Activated naive CD8-positive, alpha-beta T cell treated with anti-CD3 and anti-CD28 coated beads for 36 hours (primary cell): ENCODE data around the gene KCTD3. TPM values are rescaled to one million over a fixed set of nuclear protein-coding genes. Genes with fewer than 3 reads are reported as not detected.

Source experiments
- DNase-seq: peaks from one replicate; pipeline ENCODE4 v3.0.0; 2021
- H3K27ac Mint-ChIP-seq: one replicate; pipeline ENCODE4 v1.8.0; 2022; ENCODE audit warnings: mild to moderate bottlenecking, moderate library complexity, mixed read lengths
- H3K27me3 Mint-ChIP-seq: one replicate; pipeline ENCODE4 v1.8.0; 2022; ENCODE audit warnings: mild to moderate bottlenecking, mixed read lengths
- H3K36me3 Mint-ChIP-seq: one replicate; pipeline ENCODE4 v1.8.0; 2021; ENCODE audit warnings: mild to moderate bottlenecking, mixed read lengths
- H3K4me1 Mint-ChIP-seq: one replicate; pipeline ENCODE4 v1.8.0; 2021; ENCODE audit warnings: mixed read lengths
- H3K4me3 Mint-ChIP-seq: one replicate; pipeline ENCODE4 v1.8.0; 2022; ENCODE audit warnings: mild to moderate bottlenecking, moderate library complexity, mixed read lengths
- H3K9me3 Mint-ChIP-seq: one replicate; pipeline ENCODE4 v1.8.0; 2022; ENCODE audit warnings: mixed read lengths
- total RNA-seq, 2 experiments: library from RNA; stranded (reverse); gene quantifications; one replicate each; pipeline ENCODE4 v1.2.3, GENCODE V29; 2021

Gene KCTD3
- total RNA-seq, 2 experiments from 2014 or later = 4.3 to 5.1 TPM

- Mint-ChIP-seq H3K4me1 (no peaks in the 10 kb centered on the region), H3K4me3 (no peak overlapping the region), H3K27me3 (no peaks in the 10 kb centered on the region), H3K27ac (no peak overlapping the region), H3K9me3 (peaks cover 2% of the 10 kb centered on the region), H3K36me3 (peaks cover 13% of the 10 kb centered on the region)
- DNase-seq = no peak
Observed at GRCh38 chr1:215584389-215584788, 17.3 kb downstream of the KCTD3 start.

- Mint-ChIP-seq H3K36me3 (peaks cover 14% of the 10 kb centered on the region), H3K9me3 (peaks cover 1% of the 10 kb centered on the region), H3K27me3 (no peaks in the 10 kb centered on the region), H3K27ac (no peak overlapping the region), H3K4me3 (no peak overlapping the region), H3K4me1 (no peaks in the 10 kb centered on the region)
- DNase-seq = no peak
Observed at GRCh38 chr1:215589650-215590435, 22.7 kb downstream of the KCTD3 start.

DNA sequence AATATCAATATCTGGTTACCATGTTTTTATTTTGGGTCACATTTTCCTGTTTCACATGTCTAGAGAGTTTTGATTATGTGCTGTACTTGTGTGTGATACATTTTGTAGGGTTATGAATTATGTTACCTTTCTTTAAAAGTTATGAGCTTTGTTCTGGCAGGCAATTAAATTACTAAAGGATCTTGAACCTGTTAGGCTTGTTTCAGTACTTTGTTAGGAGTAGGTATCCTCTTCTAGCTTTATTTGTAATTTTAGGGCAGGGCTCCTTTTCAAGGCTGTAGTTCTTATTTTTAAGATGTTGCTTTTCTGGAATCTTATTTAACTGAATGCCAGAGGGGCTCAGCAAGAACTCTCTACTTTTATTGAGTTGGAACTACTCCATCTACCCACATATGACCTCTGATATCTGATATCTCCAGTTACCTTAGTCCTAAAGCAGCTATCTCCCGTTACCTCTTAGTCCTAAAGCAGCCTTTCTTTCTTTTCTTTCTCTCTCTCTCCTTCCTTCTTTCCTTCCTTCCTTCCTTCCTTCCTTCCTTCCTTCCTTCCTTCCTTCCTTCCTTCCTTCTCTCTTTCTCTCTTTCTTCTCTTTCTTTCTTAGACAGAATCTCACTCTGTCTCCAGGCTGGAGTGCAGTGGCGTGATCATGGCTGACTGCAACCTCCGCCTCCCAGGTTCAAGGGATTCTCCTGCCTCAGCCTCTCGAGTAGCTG is 23.8 kb downstream of the KCTD3 start:
- Mint-ChIP-seq H3K9me3 (no peaks in the 10 kb centered on the region), H3K27ac (no peak overlapping the region), H3K36me3 (peaks cover 11% of the 10 kb centered on the region), H3K4me1 (no peaks in the 10 kb centered on the region), H3K4me3 (no peak overlapping the region), H3K27me3 (no peaks in the 10 kb centered on the region)
- no peak for DNase-seq

- Mint-ChIP-seq H3K27me3 (no peaks in the 10 kb centered on the region), H3K27ac (no peak overlapping the region), H3K9me3 (no peaks in the 10 kb centered on the region), H3K4me3 (no peak overlapping the region), H3K36me3 (peaks cover 16% of the 10 kb centered on the region), H3K4me1 (no peaks in the 10 kb centered on the region)
- DNase-seq = no peak
Observed at GRCh38 chr1:215594640-215595039, 27.5 kb downstream of the KCTD3 start.

- H3K27ac Mint-ChIP-seq = no peak overlapping the region
- DNase-seq = no peak
- no peaks in the 10 kb centered on the region for H3K4me1 Mint-ChIP-seq
- no peaks in the 10 kb centered on the region for H3K27me3 Mint-ChIP-seq
- no peak overlapping the region for H3K4me3 Mint-ChIP-seq
- no peaks in the 10 kb centered on the region for H3K9me3 Mint-ChIP-seq
- H3K36me3 Mint-ChIP-seq = peaks cover 16% of the 10 kb centered on the region
Observed at GRCh38 chr1:215595231-215595630, 28.1 kb downstream of the KCTD3 start.

DNA sequence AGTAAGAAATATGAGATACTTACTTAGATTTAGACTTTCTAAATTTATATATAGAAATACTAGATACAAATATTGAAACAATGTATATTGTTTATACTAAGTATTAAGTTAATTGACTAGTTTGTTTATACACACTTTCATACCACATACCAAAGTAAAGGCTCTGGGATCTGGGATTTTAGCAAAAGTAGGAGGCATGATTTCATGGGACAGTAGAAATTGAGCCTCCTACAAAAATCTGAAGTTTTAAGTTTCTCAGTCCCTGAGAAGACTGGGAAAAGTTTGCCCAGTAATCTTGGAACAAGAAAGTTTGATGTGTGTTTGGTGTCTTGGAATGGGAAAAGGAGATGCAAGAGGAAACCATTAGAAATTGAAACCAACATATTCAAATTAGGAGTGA is 30.9 kb downstream of the KCTD3 start:
- DNase-seq = no peak
- Mint-ChIP-seq H3K27ac (no peak overlapping the region), H3K36me3 (peaks cover 10% of the 10 kb centered on the region)

GRCh38 chr1:215599418-215600074 is 32.4 kb downstream of the KCTD3 start:
- Mint-ChIP-seq H3K27me3 (no peaks in the 10 kb centered on the region), H3K4me3 (no peak overlapping the region), H3K9me3 (no peaks in the 10 kb centered on the region), H3K36me3 (peaks cover 9% of the 10 kb centered on the region), H3K27ac (no peak overlapping the region), H3K4me1 (no peaks in the 10 kb centered on the region)
- no peak for DNase-seq

More for the DNA sequence above, 30.9 kb downstream of the KCTD3 start:
- no peaks in the 10 kb centered on the region for H3K27me3 Mint-ChIP-seq
- no peak overlapping the region for H3K4me3 Mint-ChIP-seq
- H3K4me1 Mint-ChIP-seq = no peaks in the 10 kb centered on the region
- no peaks in the 10 kb centered on the region for H3K9me3 Mint-ChIP-seq

- H3K36me3 Mint-ChIP-seq = peaks cover 9% of the 10 kb centered on the region
Observed at GRCh38 chr1:215600258-215600792, 33.2 kb downstream of the KCTD3 start.

GRCh38 chr1:215600867-215601266 is 33.8 kb downstream of the KCTD3 start:
- DNase-seq = no peak
- peaks cover 9% of the 10 kb centered on the region for H3K36me3 Mint-ChIP-seq
- H3K27ac Mint-ChIP-seq = no peak overlapping the region
- H3K27me3 Mint-ChIP-seq = no peaks in the 10 kb centered on the region
- no peaks in the 10 kb centered on the region for H3K9me3 Mint-ChIP-seq
- H3K4me1 Mint-ChIP-seq = no peaks in the 10 kb centered on the region
- H3K4me3 Mint-ChIP-seq = no peak overlapping the region

More at GRCh38 chr1:215600258-215600792, 33.2 kb downstream of the KCTD3 start:
- no peaks in the 10 kb centered on the region for H3K4me1 Mint-ChIP-seq
- H3K27ac Mint-ChIP-seq = no peak overlapping the region
- no peaks in the 10 kb centered on the region for H3K27me3 Mint-ChIP-seq
- H3K4me3 Mint-ChIP-seq = no peak overlapping the region
- no peak for DNase-seq
- no peaks in the 10 kb centered on the region for H3K9me3 Mint-ChIP-seq

DNA sequence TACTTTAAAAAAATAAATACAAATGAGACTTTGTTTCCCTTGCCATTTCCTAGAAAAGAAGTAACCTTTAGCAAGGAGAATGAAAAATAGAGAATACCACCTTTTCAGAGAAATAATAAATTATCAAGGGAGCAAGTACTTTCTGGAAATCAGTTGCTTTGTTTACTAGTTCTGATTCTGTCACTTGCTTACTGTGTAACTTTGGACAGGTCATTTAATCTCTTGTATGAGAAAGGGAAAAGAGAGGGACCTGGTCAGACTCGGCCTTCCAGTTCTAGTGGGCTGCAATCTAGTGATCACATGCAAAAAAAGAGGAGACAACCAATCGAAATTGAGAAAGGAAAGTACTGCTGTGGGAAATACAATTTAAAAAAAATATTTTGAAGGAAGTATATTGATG is 34.2 kb downstream of the KCTD3 start:
- no peaks in the 10 kb centered on the region for H3K9me3 Mint-ChIP-seq
- no peaks in the 10 kb centered on the region for H3K4me1 Mint-ChIP-seq
- no peak for DNase-seq
- no peaks in the 10 kb centered on the region for H3K27me3 Mint-ChIP-seq
- peaks cover 6% of the 10 kb centered on the region for H3K36me3 Mint-ChIP-seq
- H3K27ac Mint-ChIP-seq = no peak overlapping the region
- no peak overlapping the region for H3K4me3 Mint-ChIP-seq

GRCh38 chr1:215603319-215603718 is 36.2 kb downstream of the KCTD3 start:
- no peaks in the 10 kb centered on the region for H3K36me3 Mint-ChIP-seq
- H3K27ac Mint-ChIP-seq = no peak overlapping the region
- no peaks in the 10 kb centered on the region for H3K4me1 Mint-ChIP-seq
- no peaks in the 10 kb centered on the region for H3K9me3 Mint-ChIP-seq
- no peak for DNase-seq
- no peak overlapping the region for H3K4me3 Mint-ChIP-seq
- no peaks in the 10 kb centered on the region for H3K27me3 Mint-ChIP-seq

- no peak for DNase-seq
- no peaks in the 10 kb centered on the region for H3K27me3 Mint-ChIP-seq
- H3K36me3 Mint-ChIP-seq = no peaks in the 10 kb centered on the region
Observed at GRCh38 chr1:215605011-215605621, 38.0 kb downstream of the KCTD3 start.

DNA sequence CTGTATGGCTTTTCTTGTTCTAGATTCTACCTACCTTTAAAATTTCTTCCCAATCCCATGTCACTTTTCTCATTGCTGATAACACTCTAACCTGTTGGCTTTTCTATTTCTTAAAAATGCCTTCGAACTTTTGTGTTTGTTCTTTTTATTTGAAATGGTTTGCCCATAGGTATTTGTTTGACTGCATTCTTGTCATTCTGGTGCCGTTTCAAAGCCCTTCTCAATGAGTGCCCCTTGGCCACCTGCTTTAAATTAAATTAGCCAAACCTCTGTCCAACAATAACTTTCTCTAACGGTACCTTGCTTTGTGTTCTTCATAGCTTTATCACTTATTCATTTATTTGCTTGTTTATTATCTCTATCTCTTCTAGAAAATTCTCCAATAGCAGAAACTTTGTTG is 38.9 kb downstream of the KCTD3 start:
- H3K4me3 Mint-ChIP-seq = no peak overlapping the region
- no peak for DNase-seq
- no peaks in the 10 kb centered on the region for H3K9me3 Mint-ChIP-seq
- H3K4me1 Mint-ChIP-seq = no peaks in the 10 kb centered on the region
- H3K27ac Mint-ChIP-seq = no peak overlapping the region
- no peaks in the 10 kb centered on the region for H3K27me3 Mint-ChIP-seq
- no peaks in the 10 kb centered on the region for H3K36me3 Mint-ChIP-seq

More at GRCh38 chr1:215605011-215605621, 38.0 kb downstream of the KCTD3 start:
- Mint-ChIP-seq H3K4me1 (no peaks in the 10 kb centered on the region), H3K9me3 (no peaks in the 10 kb centered on the region), H3K4me3 (no peak overlapping the region), H3K27ac (no peak overlapping the region)

DNA sequence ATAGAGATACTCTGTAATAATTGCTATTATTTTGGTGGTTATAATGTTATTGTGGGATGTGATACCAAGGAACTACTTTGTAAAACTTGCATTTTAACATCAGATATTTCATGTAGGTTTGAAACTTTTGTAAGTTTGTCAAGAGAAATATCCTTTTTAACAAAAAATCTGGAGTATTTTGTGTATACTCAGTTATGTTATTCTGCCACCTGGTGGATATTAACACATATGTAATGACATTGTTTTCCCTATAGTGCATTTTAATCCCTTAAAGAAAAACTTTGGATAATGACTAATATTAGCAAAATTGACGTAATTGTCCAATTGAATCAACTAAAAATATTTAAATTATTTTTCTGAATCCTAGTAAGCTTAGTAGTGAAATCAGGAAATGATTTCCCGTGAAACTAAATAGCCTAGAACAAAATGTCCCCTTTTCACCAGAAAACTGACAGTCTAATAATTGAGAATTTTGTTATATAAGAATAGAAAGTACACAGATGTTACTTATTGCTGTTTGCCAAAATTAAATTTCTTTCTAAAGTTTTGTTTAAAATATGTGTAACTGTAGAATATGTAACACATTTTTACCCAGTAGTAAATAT is 39.6 kb downstream of the KCTD3 start:
- H3K27ac Mint-ChIP-seq = no peak overlapping the region
- no peaks in the 10 kb centered on the region for H3K36me3 Mint-ChIP-seq
- no peak overlapping the region for H3K4me3 Mint-ChIP-seq
- H3K9me3 Mint-ChIP-seq = no peaks in the 10 kb centered on the region
- no peak for DNase-seq
- H3K27me3 Mint-ChIP-seq = no peaks in the 10 kb centered on the region
- H3K4me1 Mint-ChIP-seq = no peaks in the 10 kb centered on the region
